IPS-11a (cell line): ENCODE measurements around the gene CFAP43.
"Not testable (repeated sequence)": the region's sequence is repeated elsewhere in the genome, so short reads cannot be mapped to it uniquely, and the experiment has no call there.

Source experiments
- H3K4me3 ChIP-seq: one replicate; pipeline ENCODE4 v1.5.1; 2013; ENCODE audit warnings: low read depth, low read length, control low read depth

CFAP43 gene

GRCh38 chr10:104233817-104234216 lies 1.7 kb upstream of the CFAP43 start:
- H3K4me3 ChIP-seq: no peak overlapping the region

GRCh38 chr10:104232613-104233102 lies 494 bp upstream of the CFAP43 start:
- peak overlapping the region; percentile 92 for H3K4me3 ChIP-seq

- H3K4me3 ChIP-seq: no peak overlapping the region
Measured at GRCh38 chr10:104230490-104230889, 1.7 kb downstream of the CFAP43 start.

GRCh38 chr10:104223304-104223703 lies 8.9 kb downstream of the CFAP43 start:
- no peak overlapping the region for H3K4me3 ChIP-seq

- H3K4me3 ChIP-seq: no peak overlapping the region
Measured at GRCh38 chr10:104220522-104220921, 11.6 kb downstream of the CFAP43 start.

- no peak overlapping the region for H3K4me3 ChIP-seq
Measured at GRCh38 chr10:104218751-104219150, 13.4 kb downstream of the CFAP43 start.

GRCh38 chr10:104216631-104217030 lies 15.5 kb downstream of the CFAP43 start:
- no peak overlapping the region for H3K4me3 ChIP-seq

- no peak overlapping the region for H3K4me3 ChIP-seq
Measured at GRCh38 chr10:104209575-104210198, 22.5 kb downstream of the CFAP43 start.

- no peak overlapping the region for H3K4me3 ChIP-seq
Measured at GRCh38 chr10:104208730-104209129, 23.4 kb downstream of the CFAP43 start.

- H3K4me3 ChIP-seq: no peak overlapping the region
Measured at GRCh38 chr10:104202231-104202630, 29.9 kb downstream of the CFAP43 start.

GRCh38 chr10:104201636-104202035 lies 30.5 kb downstream of the CFAP43 start:
- H3K4me3 ChIP-seq: no peak overlapping the region

- no peak overlapping the region for H3K4me3 ChIP-seq
Measured at GRCh38 chr10:104199567-104199966, 32.6 kb downstream of the CFAP43 start.

GRCh38 chr10:104197364-104197763 lies 34.8 kb downstream of the CFAP43 start:
- H3K4me3 ChIP-seq: no peak overlapping the region

- no peak overlapping the region for H3K4me3 ChIP-seq
Measured at GRCh38 chr10:104195706-104196105, 36.5 kb downstream of the CFAP43 start.

- no peak overlapping the region for H3K4me3 ChIP-seq
Measured at GRCh38 chr10:104193787-104194186, 38.4 kb downstream of the CFAP43 start.

GRCh38 chr10:104190695-104191094 lies 41.5 kb downstream of the CFAP43 start:
- no peak overlapping the region for H3K4me3 ChIP-seq

GRCh38 chr10:104183682-104184081 lies 48.5 kb downstream of the CFAP43 start:
- H3K4me3 ChIP-seq: no peak overlapping the region

- H3K4me3 ChIP-seq: not testable (repeated sequence)
Measured at GRCh38 chr10:104174136-104174535, 58.0 kb downstream of the CFAP43 start.

- H3K4me3 ChIP-seq: no peak overlapping the region
Measured at GRCh38 chr10:104170610-104171254, 61.4 kb downstream of the CFAP43 start.

GRCh38 chr10:104155591-104155990 lies 76.6 kb downstream of the CFAP43 start:
- no peak overlapping the region for H3K4me3 ChIP-seq

- no peak overlapping the region for H3K4me3 ChIP-seq
Measured at GRCh38 chr10:104151737-104152136, 80.4 kb downstream of the CFAP43 start.

- no peak overlapping the region for H3K4me3 ChIP-seq
Measured at GRCh38 chr10:104150139-104150538, 82.0 kb downstream of the CFAP43 start.

GRCh38 chr10:104146882-104147281 lies 85.3 kb downstream of the CFAP43 start:
- no peak overlapping the region for H3K4me3 ChIP-seq
